Endothelial cell of umbilical vein (primary cell): ENCODE measurements around the gene RBM38.

ENCODE experiments used
- EZH2 ChIP-seq: IDR thresholded peaks from 2 replicates; pipeline ENCODE4 v1.6.1; 2012; ENCODE audit warnings: borderline replicate concordance, low read depth, mild to moderate bottlenecking, moderate library complexity, low read length, inconsistent platforms; ENCODE audit not compliant: severe bottlenecking
- MYC ChIP-seq: IDR thresholded peaks from one replicate; pipeline ENCODE4 v1.6.1; 2011; ENCODE audit warnings: mild to moderate bottlenecking, low read depth, low read length
- POLR2A ChIP-seq: IDR thresholded peaks from 2 replicates; pipeline ENCODE4 v1.6.1; 2012; ENCODE audit warnings: low read depth, mild to moderate bottlenecking, control low read depth, low read length
- POLR2AphosphoS5 ChIP-seq: IDR thresholded peaks from 2 replicates; pipeline ENCODE4 v1.6.1; 2012; ENCODE audit warnings: low read depth, mild to moderate bottlenecking, control low read depth, low read length, moderate library complexity; ENCODE audit not compliant: insufficient read depth
- TF ChIP-seq, protein P1 (sequence below), 2 donors: IDR thresholded peaks; 1 replicate in 1 of 2; 2 replicates in 1 of 2; pipeline ENCODE4 v1.5.1; 2011; ENCODE audit warnings: low read length in 2 of 2, mild to moderate bottlenecking in 2 of 2, moderate library complexity in 2 of 2, control low read depth in 1 of 2, inconsistent platforms in 1 of 2, low read depth in 1 of 2; ENCODE audit not compliant: insufficient read depth in 1 of 2; ENCODE audit errors: extremely low read depth in 1 of 2

DNA sequence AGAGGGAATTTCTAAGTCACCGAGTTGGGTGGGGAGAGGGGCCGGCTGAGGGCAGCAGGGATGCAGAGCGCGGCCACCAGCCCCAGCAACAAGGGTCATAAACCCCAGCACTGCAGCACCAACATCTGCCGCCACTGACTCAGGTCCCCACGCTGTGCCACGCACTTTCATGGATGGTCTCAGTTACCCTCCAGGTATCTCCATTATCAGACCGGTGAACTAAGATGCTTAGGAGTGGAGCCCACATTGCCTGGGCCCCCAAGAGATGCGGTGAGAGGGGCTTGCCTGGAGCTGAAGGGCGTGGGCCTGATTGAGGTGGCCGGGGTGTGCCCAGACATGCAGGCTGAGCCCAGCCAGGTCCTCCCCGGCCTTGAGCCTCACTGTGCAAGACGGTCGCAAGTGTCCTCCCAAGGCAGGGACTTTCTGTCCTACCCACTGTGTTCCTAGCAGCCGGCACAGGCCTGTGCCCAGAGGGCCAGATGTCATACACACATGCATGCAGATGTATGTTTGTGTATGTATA, 19.3 kb downstream of the RBM38 start:
- TF ChIP-seq POLR2AphosphoS5 (no peak), POLR2A (no peak), EZH2 (no peak), MYC (no peak)
- TF ChIP-seq, protein P1, sequence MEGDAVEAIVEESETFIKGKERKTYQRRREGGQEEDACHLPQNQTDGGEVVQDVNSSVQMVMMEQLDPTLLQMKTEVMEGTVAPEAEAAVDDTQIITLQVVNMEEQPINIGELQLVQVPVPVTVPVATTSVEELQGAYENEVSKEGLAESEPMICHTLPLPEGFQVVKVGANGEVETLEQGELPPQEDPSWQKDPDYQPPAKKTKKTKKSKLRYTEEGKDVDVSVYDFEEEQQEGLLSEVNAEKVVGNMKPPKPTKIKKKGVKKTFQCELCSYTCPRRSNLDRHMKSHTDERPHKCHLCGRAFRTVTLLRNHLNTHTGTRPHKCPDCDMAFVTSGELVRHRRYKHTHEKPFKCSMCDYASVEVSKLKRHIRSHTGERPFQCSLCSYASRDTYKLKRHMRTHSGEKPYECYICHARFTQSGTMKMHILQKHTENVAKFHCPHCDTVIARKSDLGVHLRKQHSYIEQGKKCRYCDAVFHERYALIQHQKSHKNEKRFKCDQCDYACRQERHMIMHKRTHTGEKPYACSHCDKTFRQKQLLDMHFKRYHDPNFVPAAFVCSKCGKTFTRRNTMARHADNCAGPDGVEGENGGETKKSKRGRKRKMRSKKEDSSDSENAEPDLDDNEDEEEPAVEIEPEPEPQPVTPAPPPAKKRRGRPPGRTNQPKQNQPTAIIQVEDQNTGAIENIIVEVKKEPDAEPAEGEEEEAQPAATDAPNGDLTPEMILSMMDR (IDR thresholded peaks at IDR 0.05; ENCODE audit: extremely low read depth in 1 of 2, insufficient read depth in 1 of 2, low read depth in 1 of 2, low read length in 2 of 2): no peak
